GM21528 (cell line): ENCODE data around the gene TEF.
A peak's percentile ranks its signal among the peaks of the same experiment; 100 is the strongest.
"Not testable (repeated sequence)": the region's sequence is repeated elsewhere in the genome, so short reads cannot be mapped to it uniquely, and the experiment has no call there.

Source experiments
- ATAC-seq: cut with Tn5 transposase; IDR thresholded peaks from one replicate; pipeline ENCODE4 v1.9.1; 2021; ENCODE audit warnings: mild to moderate bottlenecking, moderate library complexity; ENCODE audit not compliant: unreplicated experiment, low FRiP score

The TEF gene

GRCh38 chr22:41380993-41381328 is 781 bp upstream of the TEF start:
- peak; percentile 8 for ATAC-seq

- ATAC-seq, result peak; percentile 31
Measured at GRCh38 chr22:41382098-41382578, 396 bp downstream of the TEF start.

- no peak for ATAC-seq
Measured at GRCh38 chr22:41382610-41383009, 868 bp downstream of the TEF start.

- no peak for ATAC-seq
Measured at GRCh38 chr22:41383085-41383484, 1.3 kb downstream of the TEF start.

GRCh38 chr22:41384128-41384527 is 2.4 kb downstream of the TEF start:
- no peak for ATAC-seq

- ATAC-seq, result no peak
Measured at GRCh38 chr22:41387341-41387740, 5.6 kb downstream of the TEF start.

- no peak for ATAC-seq
Measured at GRCh38 chr22:41394012-41394356, 12.2 kb downstream of the TEF start.

GRCh38 chr22:41395531-41396240 is 13.9 kb downstream of the TEF start:
- no peak for ATAC-seq

GRCh38 chr22:41397143-41397811 is 15.5 kb downstream of the TEF start:
- no peak for ATAC-seq

- ATAC-seq, result no peak
Measured at GRCh38 chr22:41398921-41399320, 17.2 kb downstream of the TEF start.

- ATAC-seq, result no peak
Measured at GRCh38 chr22:41401781-41402648, 20.3 kb downstream of the TEF start.

- ATAC-seq, result not testable (repeated sequence)
Measured at GRCh38 chr22:41402851-41403250, 21.1 kb downstream of the TEF start.

GRCh38 chr22:41403532-41404318 is 22.0 kb downstream of the TEF start:
- no peak for ATAC-seq

GRCh38 chr22:41405588-41405987 is 23.8 kb downstream of the TEF start:
- ATAC-seq, result no peak

- ATAC-seq, result no peak
Measured at GRCh38 chr22:41406410-41406809, 24.7 kb downstream of the TEF start.

GRCh38 chr22:41407433-41407832 is 25.7 kb downstream of the TEF start:
- ATAC-seq, result no peak

GRCh38 chr22:41408665-41409064 is 26.9 kb downstream of the TEF start:
- ATAC-seq, result no peak

- ATAC-seq, result no peak
Measured at GRCh38 chr22:41410311-41410751, 28.6 kb downstream of the TEF start.

GRCh38 chr22:41411021-41411851 is 29.5 kb downstream of the TEF start:
- ATAC-seq, result no peak

GRCh38 chr22:41415554-41415953 is 33.8 kb downstream of the TEF start:
- ATAC-seq, result no peak
